GM19372 (cell line): ENCODE data around the gene NPAP1.
"Not testable (repeated sequence)": the region's sequence is repeated elsewhere in the genome, so short reads cannot be mapped to it uniquely, and the experiment has no call there.

Source experiments
- ATAC-seq: cut with Tn5 transposase; IDR thresholded peaks from one replicate; pipeline ENCODE4 v1.9.1; 2021; ENCODE audit warnings: mild to moderate bottlenecking, low read depth, moderate library complexity; ENCODE audit not compliant: unreplicated experiment

NPAP1 gene, protein sequence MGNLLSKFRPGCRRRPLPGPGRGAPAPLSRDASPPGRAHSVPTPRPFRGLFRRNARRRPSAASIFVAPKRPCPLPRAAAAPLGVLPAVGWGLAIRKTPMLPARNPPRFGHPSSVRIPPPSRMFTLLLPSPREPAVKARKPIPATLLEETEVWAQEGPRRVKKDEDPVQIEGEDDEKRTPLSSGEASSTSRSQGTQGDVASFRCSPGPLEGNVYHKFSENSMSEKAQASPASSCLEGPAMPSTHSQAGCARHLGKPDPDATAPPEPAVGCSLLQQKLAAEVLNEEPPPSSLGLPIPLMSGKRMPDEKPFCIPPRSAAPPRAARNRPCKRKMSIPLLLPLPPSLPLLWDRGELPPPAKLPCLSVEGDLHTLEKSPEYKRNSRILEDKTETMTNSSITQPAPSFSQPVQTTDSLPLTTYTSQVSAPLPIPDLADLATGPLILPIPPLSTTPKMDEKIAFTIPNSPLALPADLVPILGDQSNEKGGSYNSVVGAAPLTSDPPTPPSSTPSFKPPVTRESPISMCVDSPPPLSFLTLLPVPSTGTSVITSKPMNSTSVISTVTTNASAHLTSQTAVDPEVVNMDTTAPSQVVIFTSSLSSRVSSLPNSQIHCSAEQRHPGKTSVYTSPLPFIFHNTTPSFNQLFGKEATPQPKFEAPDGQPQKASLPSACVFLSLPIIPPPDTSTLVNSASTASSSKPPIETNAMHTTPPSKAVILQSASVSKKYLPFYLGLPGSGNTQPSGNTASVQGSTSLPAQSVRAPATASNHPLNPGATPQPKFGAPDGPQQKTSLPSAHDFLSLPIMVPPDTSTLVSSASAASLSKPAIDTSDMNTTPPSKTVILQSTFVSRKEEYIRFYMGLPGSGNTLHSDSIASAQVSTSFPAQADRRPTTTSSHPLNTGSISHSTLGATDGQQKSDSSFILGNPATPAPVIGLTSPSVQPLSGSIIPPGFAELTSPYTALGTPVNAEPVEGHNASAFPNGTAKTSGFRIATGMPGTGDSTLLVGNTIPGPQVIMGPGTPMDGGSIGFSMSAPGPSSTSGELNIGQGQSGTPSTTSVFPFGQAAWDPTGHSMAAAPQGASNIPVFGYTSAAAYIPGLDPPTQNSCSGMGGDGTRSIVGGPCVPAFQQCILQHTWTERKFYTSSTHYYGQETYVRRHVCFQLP

DNA sequence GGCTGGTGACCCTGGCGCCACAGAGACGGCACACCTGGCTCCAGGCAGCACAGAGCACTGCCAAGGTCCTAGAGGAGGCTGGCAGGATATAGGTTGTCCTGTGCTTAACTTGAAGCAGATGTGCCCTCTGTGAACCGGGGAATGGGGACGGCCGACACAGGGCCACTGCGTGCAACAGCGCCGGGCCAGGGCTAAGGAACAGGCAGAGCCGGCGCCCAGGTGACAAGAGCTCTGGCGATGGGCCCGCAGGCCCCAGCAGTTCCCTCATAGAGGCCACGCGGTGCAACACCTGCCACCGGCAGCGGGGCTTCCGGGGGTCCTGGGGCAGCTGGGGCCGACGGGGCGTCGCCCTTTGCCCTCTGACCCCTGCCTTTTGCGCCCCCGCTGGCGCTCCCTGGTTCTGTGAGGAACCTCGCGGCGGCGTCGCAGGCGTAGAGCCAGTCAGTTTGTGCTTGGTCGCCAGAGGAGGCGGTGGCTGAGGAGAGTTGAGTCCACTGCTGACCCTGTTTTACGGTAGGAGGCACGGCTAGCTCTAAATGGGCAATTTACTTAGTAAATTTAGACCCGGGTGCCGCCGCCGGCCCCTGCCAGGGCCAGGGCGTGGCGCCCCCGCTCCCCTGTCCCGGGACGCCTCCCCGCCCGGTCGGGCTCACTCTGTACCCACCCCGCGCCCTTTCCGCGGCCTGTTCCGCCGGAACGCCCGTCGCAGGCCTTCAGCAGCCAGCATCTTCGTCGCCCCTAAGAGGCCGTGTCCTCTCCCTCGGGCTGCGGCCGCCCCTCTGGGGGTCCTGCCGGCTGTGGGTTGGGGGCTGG is at the start of gene NPAP1:
TSS of gene NPAP1 (plus strand) at position 444 of the 813 bp plus-strand sequence. CDS start at position 537, 93 bp downstream.
- no peak for ATAC-seq

GRCh38 chr15:24627443-24627842 is 48.1 kb upstream of the NPAP1 start:
- no peak for ATAC-seq

DNA sequence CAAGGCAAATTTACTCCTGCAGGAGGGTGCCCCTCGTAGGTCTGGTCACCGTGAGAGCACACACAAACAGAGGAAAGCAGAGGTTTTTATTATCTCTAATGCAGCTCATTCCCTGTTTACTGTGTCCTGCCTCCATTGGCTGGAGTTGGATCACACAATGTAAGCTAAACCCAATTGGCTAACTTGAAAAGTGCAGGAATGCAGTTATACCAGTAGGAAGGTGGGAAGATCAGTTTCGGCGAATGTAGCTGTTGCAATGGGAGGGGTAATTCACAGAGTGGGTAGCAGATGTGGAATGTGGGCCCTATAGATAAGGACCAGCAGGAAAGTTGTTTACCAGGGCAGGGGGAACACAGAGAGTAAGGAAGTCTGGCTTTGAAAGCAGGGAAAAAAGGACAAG is 42.5 kb upstream of the NPAP1 start:
- ATAC-seq: no peak

DNA sequence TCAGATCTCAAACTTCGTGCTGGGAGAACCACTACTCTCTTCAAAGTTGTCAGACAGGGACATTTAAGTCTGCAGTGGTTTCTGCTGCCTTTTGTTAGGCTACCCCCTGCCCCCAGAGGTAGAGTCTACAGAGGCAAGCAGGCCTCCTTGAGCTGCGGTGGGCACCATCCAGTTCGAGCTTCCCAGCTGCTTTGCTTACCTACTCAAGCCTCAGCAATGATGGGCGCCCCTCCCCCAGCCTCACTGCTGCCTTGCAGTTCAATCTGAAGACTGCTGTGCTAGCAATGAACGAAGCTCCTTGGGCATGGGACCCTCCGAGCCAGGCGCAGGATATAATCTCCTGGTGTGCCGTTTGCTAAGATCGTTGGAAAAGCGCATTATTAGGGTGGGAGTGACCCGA is 36.2 kb upstream of the NPAP1 start:
- not testable (repeated sequence) for ATAC-seq

DNA sequence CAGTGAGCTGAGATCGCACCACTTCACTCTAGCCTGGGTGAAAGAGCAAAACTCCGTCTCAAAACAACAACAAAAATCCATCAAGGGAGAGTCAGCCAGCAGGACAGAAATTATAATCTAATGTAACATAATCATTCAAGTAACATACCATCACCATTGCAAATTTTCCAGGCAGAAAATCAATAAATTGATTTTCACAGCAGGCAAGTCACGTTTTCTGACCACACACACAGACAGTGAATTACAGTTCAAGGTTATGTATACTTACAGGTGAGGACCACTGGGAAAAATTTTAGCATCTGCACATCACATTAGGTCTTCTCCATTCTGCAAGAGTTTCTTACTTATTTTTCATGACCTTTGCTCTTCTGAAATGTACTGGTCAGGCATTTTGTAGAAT is 29.9 kb upstream of the NPAP1 start:
- ATAC-seq: no peak

DNA sequence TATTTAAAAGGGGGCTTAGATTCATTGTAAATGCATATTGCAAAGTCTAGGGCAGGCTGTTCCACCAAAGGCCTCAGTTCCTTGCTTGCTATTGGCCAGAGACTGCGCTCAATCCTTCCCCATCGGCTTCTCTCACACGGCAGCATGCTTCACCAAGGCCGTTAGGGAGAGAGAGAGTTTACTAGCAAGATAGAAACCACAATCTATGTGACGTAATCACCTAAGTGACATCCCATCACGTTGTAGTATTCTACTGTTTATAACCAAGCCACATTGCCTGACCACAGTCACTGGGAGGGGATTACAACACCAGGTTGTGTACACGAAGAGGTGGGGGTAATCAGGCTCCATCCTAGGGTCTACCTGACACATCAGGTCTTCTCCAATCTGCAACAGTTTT is 16.0 kb upstream of the NPAP1 start:
- ATAC-seq: no peak

DNA sequence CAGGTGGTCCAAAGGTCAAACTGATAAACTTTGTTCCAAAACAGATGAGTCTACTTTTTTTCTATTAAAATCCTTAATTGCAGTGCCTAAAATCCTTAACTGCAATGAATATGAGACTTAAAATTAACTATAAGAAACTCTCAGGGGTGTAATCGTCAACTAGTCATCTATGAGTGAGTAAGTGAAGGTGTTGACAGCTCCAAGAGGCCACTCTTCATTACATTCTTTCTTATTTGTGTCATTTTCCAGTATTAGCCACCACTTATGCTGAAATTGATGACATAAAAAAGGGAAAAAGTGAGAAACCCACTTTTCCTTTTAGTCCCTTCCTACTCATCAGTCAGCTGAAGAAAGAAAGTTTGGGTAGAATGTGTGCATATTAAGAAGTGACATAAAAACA is 12.6 kb upstream of the NPAP1 start:
- ATAC-seq: no peak

- ATAC-seq: no peak
These were observed 856 bp downstream of the NPAP1 start for GRCh38 chr15:24676431-24676830.

DNA sequence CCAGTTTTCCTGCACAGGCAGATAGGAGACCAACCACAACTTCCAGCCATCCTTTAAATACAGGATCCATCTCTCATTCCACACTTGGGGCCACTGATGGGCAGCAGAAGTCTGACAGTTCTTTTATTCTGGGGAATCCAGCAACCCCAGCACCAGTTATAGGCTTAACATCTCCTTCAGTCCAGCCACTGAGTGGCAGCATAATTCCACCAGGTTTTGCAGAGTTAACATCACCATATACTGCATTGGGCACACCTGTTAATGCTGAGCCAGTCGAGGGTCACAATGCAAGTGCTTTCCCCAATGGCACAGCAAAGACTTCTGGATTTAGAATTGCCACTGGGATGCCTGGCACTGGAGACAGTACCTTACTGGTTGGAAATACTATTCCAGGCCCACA is 2.9 kb downstream of the NPAP1 start:
- no peak for ATAC-seq

- ATAC-seq: no peak
These were observed 6.4 kb downstream of the NPAP1 start for GRCh38 chr15:24682002-24682401.

DNA sequence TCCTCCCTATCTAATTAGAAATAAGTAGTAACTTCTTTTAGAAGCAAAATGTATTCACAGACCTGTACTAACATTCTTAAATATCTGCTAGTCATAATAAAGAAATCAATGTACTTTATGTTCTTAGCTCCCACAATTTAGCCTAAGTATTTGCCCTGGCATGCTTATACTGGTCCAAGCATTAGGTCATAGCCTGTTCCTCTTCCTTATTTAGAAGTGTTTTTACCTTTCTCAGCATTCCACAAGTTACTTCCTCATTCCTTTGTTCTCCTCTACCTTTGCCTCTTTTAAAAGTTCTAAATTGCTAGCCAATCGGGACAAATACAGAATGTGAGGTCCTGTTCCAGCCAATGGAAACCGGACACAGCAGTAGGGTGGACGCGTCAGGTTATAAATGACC is 7.3 kb downstream of the NPAP1 start:
- not testable (repeated sequence) for ATAC-seq

- no peak for ATAC-seq
These were observed 8.2 kb downstream of the NPAP1 start for GRCh38 chr15:24683736-24684135.

DNA sequence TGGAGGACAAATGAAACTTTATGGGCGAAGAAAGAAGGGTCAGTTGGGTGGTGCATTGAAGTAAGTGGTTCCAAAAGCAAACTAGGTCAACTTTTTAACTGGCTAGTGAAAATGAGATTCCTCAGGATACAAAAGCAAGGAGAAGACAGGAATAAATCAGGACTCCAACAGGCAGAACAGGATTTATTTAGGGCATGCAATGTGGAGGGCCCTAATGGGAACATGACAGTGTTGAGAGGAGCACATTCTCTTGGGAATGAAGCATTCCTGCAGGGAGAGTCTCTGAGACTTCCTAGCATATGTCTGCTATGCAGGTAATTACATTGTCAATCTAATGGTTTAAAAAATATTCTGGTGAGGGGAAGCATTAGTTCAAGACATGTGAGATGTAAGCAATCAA is 8.7 kb downstream of the NPAP1 start:
- ATAC-seq: no peak

GRCh38 chr15:24696201-24696600 is 20.6 kb downstream of the NPAP1 start:
- no peak for ATAC-seq

GRCh38 chr15:24696842-24697241 is 21.3 kb downstream of the NPAP1 start:
- ATAC-seq: no peak

GRCh38 chr15:24718289-24719082 is 42.9 kb downstream of the NPAP1 start:
- ATAC-seq: no peak

DNA sequence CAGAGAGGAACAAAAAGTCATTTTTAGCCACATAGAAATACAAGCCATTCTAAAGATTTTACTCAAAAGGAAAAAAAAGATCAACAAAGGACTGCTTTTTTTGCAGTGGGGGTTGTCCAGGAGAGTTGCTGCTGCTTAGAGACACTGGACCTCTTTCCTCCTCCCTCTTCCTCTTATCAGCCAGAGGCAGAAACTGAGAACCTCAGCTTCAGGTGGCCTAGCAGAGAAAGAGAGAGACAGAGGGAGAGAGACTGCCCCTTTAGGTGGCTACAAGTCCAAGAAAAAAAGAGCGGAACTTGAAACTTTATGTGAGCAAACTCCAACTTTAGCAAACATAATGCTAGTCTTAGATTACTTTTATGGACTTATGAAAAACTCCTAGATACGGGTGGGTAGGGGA is 54.2 kb downstream of the NPAP1 start:
- no peak for ATAC-seq
